UCSD-AML1 (cell line): ENCODE measurements around the gene TSPAN8.
"Not testable (repeated sequence)": the region's sequence is repeated elsewhere in the genome, so short reads cannot be mapped to it uniquely, and the experiment has no call there.

Experiments
- DNase-seq: peaks from one replicate; lab custom pipeline; 2025; ENCODE audit not compliant: unreplicated experiment; lab: John Stamatoyannopoulos, UW

Gene TSPAN8

DNA sequence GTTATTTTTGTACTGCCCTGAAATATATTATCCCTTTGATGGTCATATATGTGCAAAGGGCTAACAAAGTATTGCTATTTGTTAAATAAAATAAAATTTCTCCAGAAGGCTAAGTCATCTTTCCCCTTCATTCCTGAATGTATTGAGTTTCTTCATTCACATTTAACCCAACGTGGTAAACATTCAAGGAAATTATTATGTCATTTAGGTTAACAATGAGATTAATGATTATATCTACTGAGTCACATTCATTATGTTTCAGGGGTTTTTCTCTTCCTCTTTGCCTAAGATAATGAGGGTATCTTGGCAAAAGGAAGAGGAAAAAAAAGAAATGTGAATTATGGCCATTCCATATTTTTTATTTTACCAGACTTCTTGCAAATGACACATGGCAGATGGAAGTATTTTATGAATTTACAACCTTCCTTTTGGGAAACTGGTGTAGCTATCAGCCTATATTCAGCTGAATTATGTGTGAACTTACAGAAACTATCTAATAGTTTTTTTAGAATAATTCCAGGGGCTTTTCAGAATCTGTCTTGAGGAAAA, 27.2 kb downstream of the TSPAN8 start:
- DNase-seq: no peak

DNA sequence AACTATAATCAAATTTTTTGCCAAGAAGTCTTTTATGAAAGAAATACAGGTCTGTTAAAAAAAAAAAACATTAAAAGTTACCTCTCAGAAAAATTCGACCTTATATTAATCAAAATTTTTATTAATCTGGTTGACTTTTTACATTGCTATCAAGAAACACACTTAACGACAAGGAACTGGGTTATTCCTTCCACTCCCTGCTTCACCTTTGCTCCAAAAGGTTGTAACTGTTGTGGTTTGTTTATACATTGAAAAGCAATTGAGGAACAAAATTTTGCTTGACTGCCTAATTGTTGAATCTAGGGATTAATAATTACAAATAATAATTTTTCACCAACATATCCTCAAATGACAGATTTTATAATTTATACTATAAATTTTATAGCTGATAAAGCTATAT, 28.4 kb downstream of the TSPAN8 start:
- no peak for DNase-seq

DNA sequence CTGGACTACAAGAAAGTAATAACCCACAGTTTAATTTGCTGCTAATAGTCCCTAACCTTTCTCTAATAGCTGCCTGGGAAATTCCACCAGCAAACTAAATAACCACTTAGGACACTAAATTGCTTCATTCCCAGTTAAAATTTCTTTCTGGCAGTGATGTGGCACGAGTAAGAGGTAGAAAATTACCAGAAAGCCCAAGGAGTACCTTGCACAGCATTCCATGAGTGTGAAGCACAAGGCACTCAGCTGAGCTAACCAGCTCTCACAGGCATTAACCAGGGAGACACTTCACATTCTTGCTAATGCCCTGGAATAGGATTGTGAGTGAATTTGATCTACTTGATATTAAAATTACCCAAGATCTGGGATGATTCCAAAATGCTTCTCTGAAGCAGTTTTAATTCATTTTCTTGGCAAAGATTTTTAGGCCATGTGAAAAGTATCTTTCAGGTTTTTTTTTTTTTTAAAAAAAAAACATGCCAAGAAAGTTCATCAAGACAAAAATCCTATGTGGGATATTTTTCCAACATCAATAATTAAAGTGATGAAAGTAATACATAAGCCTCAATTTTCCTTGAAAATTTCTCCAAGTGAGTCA, 29.5 kb downstream of the TSPAN8 start:
- no peak for DNase-seq

DNA sequence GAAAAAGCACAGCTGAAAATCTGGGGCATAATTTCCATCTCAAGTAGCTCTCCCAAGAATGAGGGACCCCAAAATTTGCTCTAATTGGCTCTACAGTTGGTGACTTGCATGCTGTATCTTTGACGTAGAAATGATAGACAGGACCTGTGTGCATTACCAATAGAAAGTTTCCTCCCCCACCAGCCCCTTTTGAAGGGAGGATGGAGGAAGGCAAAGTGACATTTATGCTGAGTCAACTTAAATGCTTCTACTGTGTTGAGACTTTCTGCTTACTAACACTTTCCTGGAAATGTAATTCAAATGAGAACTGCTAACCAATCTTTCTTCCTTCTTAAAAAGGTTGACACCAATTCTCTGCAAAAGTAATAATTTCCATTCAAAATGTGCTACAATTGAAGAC, 31.9 kb downstream of the TSPAN8 start:
- DNase-seq: no peak

DNA sequence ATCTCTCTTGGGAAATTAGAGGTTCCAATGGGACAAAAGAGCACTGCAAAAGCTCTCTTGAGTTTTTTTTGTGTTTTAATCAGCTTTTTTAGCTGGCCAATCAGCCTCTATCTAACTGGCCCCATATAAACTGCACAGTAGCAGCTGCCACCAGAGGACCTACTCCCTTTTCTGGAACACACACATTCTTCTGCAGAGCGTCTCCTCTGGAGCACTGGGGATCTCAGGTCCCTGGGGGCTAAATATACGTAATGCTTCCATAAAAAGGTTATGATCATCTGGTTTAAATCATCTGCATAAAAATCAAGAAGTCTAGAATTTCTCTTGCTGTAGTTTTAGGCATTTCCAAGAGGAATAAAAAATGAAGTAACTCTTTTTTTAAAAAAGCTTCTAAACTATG, 32.3 kb downstream of the TSPAN8 start:
- no peak for DNase-seq

DNA sequence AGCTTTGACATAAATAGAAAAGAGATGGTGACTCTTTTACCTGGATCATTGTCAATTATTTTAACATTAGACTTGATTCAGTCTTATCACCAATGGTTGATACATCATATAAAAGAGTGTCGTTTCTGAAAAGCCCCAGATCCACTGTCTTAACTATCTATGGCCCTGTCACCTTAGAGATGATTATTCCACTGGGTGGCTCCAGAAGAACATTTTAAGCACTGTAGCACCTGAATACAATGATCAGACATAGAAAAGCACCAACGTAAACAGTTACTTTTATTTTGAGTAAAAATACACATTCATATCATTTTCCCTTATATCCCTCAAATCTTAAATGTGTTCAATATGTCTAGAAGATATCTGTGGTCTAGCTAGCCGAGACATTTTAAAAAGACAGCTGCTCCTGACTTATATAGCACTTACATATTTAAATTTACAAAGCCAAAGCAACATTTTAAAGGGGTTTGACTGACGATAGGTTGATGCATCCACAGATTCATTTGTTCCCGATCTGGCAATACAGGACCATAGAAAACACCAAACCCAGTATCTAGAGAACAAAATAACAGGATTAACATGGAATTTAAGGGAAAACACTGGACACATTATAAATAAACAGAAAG, 32.9 kb downstream of the TSPAN8 start:
- no peak for DNase-seq

DNA sequence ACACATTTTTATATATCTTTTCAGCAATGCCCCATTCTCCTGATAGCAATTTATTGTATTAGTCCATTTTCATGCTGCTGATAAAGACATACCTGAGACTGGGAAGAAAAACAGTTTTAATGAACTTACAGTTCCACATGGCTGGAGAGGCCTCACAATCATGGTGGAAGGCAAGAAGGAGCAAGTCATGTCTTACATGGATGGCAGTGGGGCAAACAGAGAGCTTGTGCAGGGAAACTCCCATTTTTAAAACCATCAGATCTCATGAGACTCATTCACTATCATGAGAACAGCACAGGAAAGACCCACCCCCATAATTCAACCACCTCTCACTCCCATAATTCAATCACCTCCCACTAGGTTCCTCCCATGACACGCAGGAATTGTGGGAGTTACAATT, 44.7 kb downstream of the TSPAN8 start:
- DNase-seq: not testable (repeated sequence)

DNA sequence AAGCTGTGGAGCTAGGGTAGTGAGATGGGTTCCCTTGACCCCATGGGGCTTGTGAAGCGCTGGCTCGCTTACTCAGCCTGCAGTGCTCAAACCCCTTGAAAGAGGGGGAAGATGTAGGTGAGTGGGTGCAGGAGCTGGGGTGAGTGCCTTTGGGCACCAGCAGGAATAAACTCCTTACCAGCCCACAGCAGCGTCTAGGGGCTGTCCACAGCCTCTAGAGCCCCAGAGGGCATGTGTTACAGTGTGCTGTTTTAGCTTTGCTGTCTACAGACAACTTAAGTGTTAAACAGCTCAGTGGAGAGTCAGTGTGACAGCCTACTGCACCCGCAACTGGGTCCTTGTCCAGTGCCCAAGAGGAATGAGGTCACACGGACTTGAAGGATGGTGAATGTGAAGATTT, 48.0 kb downstream of the TSPAN8 start:
- DNase-seq: no peak

DNA sequence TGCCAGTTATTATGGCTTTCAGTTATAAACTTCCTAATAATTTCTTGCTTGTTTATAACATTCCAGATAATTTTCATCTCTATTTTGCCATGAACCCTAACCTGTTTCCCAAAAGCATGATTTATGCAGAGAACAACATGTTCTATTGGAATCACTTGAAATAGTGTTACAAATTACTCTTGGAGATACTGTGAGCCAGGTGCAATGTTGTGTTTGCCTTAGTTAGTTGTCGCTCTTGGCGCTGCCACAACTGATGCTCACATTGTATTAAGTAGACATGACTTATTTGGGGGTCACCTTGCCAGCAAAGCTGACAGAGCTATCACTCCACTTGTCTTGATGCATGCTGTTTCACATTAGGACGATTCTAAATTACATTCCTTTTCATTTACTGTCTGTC, 49.4 kb downstream of the TSPAN8 start:
- DNase-seq: no peak

DNA sequence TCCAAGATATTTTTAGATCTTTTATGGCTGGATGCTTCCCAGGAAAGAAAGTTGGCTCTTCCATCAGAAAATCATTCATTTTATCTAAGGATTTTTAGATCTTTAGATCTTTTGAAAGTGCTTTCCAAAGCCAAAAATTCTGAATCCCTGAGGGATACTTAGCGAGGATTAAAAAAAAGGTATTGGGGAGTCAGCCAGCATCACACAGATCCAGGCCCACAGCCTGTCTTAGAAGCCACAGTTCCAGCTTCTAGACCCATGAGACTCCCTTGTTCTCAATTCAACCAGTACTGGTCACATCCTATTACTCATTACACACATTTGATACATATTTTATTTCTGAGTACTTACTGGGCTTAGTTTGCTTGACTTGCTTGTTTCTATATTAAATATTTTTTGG, 49.9 kb downstream of the TSPAN8 start:
- no peak for DNase-seq

DNA sequence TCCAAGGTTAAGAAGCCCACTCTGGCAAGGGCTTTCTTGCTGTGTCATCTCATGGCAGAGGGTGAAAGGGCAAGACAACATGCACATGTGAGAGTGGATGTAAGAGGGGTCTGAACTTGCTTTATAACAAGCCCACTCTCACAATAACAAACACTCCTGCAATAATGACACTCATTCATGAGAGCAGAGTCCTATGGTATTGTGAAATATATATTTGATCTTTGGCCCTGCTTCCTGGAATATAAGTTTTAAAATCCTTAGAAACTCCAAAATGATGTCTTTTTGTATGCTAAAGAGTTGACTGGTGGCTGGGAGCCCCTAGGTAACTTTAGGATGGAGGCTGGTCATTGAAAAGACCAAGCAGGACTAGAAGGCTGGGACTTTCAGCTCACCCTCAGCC, 51.8 kb downstream of the TSPAN8 start:
- no peak for DNase-seq

DNA sequence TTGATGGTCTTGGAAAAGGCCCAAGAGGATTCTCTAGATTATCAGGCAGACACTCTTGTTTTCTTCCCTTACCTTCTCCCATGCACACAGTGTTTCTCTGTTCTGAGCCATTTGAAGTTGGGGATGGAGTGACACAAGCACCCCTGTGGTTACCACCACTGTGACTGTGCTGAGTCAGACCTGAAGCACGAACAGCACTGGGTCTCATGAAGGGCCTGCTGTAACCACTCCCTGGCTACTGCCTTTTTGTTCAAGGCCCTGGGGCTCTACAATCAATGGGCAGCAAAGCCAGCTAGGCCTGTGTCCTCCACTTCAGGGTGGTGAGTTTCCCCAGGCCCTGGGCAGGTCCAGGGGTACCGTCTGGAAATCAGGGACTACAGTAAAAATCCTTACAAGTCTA, 65.5 kb downstream of the TSPAN8 start:
- no peak for DNase-seq

DNA sequence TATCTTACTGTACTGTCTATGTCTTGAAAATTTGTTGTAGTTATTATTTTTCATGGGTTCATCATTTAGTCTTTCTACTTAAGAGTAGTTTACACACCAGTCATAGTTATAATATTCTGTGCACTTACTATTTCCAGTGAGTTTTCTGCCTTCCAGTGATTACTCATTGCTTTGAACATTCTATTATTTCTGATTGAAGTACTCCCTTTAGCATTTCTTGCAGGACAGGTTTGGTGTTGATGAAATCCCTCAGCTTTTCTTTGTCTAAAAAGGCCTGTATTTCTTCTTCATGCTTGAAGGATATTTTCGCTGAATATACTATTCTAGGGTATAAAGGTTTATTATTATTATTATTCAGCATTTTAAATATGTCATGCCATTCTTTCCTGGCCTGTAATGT, 66.8 kb downstream of the TSPAN8 start:
- no peak for DNase-seq

DNA sequence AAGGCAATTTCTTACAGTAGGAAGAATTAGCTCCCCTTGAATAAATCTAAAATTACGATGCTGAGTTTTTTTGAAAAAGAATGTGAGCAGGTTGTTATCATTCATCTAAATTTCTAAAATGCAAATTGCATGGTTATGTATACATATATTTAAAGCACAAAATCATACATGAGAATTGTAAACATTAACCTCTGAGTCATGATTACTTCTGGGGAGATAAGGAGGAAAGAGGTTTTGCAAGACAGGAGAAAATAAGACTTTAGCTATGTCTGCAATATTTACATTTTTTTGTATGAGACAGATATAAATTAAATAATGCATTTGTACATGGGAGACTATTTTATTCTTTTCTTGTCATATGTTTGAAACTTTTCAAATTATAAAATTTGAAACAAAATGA, 72.2 kb downstream of the TSPAN8 start:
- DNase-seq: no peak

DNA sequence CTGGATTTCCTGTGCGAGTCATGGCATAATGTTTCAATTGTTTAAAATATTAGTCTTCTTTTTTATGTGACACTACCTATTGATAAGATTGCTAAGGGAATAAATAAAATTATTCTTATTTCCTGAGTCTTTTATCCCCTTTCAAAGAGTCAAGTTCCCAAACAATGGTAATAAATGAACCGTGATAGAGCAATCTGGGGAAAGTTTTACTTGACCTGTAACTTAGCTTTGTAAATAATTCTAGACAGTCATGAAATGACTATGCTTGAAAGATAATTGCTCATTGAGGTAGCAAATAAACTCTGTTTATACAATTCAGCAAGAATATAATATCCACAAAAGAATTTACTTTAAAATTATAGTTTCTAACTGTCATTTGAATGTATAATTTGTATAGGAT, 82.1 kb downstream of the TSPAN8 start:
- no peak for DNase-seq
